Cerebellar cortex (tissue), 1 donor: ENCODE data around the gene VPS54.
A peak's percentile ranks its signal among the peaks of the same experiment; 100 is the strongest.

Experiments used
- DNase-seq: peaks from one replicate; pipeline ENCODE4 v3.0.0-alpha.2; 2015; ENCODE audit warnings: low spot score

Gene VPS54

DNA sequence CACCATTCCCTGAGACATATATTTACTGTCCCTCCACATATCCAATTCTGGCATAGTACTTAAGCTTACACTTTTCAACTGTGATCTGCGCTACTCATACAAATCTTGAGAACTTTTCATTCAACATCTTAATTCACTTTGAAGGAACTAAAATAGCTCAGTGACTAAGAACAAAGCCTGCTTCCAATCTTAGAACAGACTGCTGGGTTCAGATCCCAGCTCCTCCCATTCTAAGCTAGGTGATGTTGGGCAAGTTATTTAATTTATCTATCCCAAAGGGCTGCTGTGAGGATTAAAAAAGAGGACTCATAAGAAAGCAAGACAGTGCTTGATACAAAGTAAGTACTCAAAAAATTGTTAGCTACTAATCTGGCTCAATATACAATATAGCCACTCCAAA lies 119.6 kb downstream of the VPS54 start:
- no peak for DNase-seq

GRCh38 chr2:63898839-63899238 lies 120.4 kb downstream of the VPS54 start:
- no peak for DNase-seq

DNA sequence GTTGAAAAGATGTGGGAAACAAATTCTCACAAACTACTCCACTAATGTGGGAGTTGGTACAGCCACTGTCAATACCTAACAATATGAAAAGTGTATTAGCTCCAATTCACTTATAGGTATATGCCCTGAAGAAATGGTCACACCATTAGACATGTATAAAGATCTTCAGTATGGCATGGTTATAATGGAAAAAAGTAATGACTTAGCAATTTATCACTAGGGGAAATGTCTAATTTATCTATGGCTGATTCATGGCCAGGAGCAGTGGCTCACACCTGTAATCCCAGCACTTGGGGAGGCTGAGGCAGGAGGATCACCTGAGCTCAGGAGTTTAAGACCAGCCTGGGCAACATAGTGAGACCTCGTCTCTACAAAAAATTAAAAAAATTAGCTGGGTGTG lies 125.1 kb downstream of the VPS54 start:
- no peak for DNase-seq

GRCh38 chr2:63893163-63893562 lies 126.1 kb downstream of the VPS54 start:
- no peak for DNase-seq

GRCh38 chr2:63891488-63892030 lies 127.7 kb downstream of the VPS54 start:
- no peak for DNase-seq

- no peak for DNase-seq
Measured at GRCh38 chr2:63890678-63891077, 128.6 kb downstream of the VPS54 start.

DNA sequence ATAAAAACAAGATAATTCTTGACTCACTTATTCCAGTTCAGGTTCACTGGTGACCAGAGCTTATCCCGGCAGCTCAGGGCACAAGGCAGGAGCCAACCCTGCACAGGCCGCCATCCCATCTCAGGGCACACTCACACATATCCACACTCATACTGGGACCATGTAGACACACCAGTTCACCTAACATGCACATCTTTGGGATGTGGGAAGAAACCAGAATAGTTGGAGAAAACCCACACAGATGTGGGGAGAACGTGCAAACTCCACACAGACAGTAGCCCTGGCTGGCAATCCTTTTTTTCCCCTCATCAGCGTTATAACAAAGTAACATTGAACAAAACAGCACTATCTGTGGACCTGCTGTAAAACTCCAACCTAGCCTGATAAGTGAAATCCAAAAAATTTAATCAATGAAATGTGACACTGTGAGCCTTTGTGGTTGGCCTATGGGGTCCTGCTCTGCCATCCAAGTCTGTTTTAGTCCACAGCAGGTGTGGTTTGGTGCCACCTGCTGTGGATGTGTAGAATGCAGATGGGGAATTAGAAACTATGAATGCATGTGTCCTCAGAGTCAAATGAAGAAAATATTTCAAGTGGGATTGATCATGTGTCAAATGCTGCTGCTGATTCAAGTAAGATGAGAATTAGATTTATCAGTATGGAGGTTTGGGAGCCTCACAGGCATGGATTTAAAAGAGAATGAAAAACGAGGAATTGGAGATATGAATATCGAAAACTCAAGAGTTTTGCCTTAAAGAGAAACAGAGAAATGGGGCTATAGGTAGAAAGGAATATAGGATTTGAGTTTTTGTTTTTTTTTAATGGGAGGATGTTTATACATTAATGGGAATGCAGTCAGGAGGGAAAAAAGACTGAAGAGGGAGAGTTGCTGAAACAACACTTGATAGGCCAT lies 130.5 kb downstream of the VPS54 start:
- DNase-seq, result peak; percentile 59

GRCh38 chr2:63888053-63888452 lies 131.2 kb downstream of the VPS54 start:
- no peak for DNase-seq

- DNase-seq, result no peak
Measured at GRCh38 chr2:63886445-63886844, 132.8 kb downstream of the VPS54 start.

- DNase-seq, result no peak
Measured at GRCh38 chr2:63882395-63883105, 136.7 kb downstream of the VPS54 start.

- no peak for DNase-seq
Measured at GRCh38 chr2:63881205-63881604, 138.0 kb downstream of the VPS54 start.

DNA sequence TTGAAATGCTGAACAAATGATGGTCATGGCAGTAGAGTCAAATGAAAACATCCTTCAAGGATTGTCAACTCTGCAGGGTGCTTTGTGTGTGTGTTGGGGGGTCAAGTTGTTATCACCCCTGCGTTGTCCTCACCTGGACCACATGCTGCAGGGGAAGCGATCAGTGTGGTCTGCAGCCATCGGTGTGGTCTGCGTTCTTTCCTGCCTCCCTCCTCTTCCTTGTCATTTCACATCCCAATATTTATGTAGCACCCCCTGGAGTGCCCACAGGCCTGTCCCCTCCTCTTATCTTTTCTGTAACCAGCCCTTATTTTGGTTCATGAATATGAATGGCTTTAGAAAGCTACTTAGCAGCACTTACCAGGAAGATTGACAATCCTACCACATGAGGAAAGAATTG lies 138.6 kb downstream of the VPS54 start:
- no peak for DNase-seq

GRCh38 chr2:63879876-63880433 lies 139.3 kb downstream of the VPS54 start:
- no peak for DNase-seq

DNA sequence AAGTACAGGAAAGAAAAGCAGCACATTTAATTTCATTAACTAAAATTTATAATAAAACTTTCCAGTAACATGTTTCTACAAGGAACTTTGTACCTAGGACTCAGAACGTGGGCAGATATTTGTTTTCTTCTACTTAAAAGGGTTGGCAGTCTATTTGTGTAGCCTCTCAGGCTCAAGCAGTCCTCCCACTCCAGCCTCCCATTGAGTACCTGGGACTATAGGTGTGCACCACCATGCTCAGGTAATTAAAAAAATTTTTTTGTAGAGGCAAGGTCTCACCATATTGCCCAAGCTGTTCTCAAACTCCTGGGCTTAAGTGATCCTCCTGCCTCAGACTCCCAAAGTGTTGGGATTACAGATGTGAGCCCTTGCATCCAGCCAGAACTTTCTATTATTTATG lies 140.7 kb downstream of the VPS54 start:
- DNase-seq, result no peak

GRCh38 chr2:63876311-63876710 lies 142.9 kb downstream of the VPS54 start:
- DNase-seq, result no peak

- DNase-seq, result no peak
Measured at GRCh38 chr2:63875559-63876245, 143.5 kb downstream of the VPS54 start.

DNA sequence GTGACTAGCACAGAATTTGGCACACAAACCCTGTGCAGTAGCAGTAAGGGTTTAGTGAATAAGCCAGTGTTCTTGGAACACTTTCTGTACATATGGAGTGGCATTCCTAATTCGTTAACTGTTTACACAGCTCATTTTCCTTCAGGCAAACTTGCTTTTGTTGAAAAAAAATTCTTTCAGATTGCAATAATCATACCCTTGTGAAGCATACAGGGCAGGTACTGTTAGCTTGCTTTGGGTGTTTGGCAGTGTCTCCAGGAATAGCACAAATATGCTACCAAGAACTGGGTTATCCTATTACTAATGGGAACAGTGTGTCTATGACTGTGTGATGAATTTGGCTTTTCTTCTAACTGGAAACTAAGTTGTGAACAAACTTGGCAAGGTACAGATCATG lies 144.1 kb downstream of the VPS54 start:
- DNase-seq, result no peak

DNA sequence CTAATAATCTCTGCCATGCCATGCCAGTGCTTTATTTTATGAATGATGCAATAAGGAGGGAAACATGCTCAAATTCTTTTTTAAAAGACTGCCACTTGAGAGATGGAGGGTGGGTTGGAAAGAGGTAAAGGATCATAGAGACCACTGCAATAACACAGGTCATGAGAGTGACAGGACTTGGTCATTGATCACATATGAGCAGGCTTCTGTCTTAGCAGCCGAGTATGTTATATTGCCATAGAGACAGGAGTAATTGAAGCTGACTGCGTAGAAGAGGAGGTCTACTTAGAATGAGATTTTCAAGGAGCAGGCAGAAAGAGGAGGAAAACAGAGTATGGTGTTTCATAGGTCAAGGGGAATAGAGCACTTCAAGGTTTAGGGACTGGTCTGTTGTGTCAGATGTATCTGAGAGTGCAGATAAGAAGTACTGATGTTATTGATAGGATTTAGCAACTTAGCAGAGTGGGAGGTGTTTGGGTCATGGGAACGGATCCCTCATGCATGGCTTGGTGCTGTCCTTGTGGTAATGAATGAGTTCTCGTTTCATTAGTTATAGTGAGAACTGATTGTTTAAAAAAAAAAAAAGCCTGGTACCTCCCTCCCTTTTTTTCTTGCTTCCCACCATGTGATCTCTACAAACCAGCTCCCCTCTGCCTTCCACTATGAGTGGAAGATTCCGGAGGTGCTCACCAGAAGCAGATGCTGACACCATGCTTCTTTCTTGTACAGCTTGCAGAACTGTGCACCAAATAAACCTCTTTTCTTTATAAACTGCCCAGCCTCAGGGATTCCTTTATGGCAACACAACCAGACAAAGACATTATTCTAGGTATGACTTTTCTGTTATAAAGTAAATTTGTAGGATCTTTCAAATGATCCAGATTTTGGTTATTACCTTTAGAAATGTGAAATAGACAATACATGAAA lies 144.8 kb downstream of the VPS54 start:
- DNase-seq, result no peak

GRCh38 chr2:63872571-63873328 lies 146.5 kb downstream of the VPS54 start:
- DNase-seq, result no peak

- no peak for DNase-seq
Measured at GRCh38 chr2:63871864-63872263, 147.4 kb downstream of the VPS54 start.
